ENCODE data around the gene ATP11A. TPM values are rescaled to one million over a fixed set of nuclear protein-coding genes. Genes with fewer than 3 reads are reported as not detected.
A peak's percentile ranks its signal among the peaks of the same experiment; 100 is the strongest.

Gene ATP11A
- polyA plus RNA-seq, 3 donors = 38.4 to 87.7 (median 43.9) TPM

GRCh38 chr13:112887151-112887550, 197.3 kb downstream of the ATP11A start:
- DNase-seq (ENCODE audit: extremely low read depth in 1 of 11, low read depth in 9 of 11, low spot score in 4 of 11) = no peak

GRCh38 chr13:112887557-112887991, 197.7 kb downstream of the ATP11A start:
- DNase-seq (ENCODE audit: extremely low read depth in 1 of 11, low read depth in 9 of 11, low spot score in 4 of 11) = no peak

- no peak for DNase-seq (ENCODE audit: extremely low read depth in 1 of 11, low read depth in 9 of 11, low spot score in 4 of 11)
Observed at GRCh38 chr13:112888238-112889111, 198.6 kb downstream of the ATP11A start.

- DNase-seq (ENCODE audit: extremely low read depth in 1 of 11, low read depth in 9 of 11, low spot score in 4 of 11) = no peak
Observed at GRCh38 chr13:112889351-112890290, 199.8 kb downstream of the ATP11A start.

- no peak for DNase-seq (ENCODE audit: extremely low read depth in 1 of 11, low read depth in 9 of 11, low spot score in 4 of 11)
Observed at GRCh38 chr13:112890316-112891145, 200.7 kb downstream of the ATP11A start.

- DNase-seq (ENCODE audit: extremely low read depth in 1 of 11, low read depth in 9 of 11, low spot score in 4 of 11) = no peak
Observed at GRCh38 chr13:112891477-112892401, 201.9 kb downstream of the ATP11A start.

GRCh38 chr13:112892426-112893206, 202.8 kb downstream of the ATP11A start:
- peak in 3 of 11 donors; percentile 69 to 83 (median 71) for DNase-seq (ENCODE audit: extremely low read depth in 1 of 11, low read depth in 9 of 11, low spot score in 4 of 11)

GRCh38 chr13:112893207-112893569, 203.3 kb downstream of the ATP11A start:
- no peak for DNase-seq (ENCODE audit: extremely low read depth in 1 of 11, low read depth in 9 of 11, low spot score in 4 of 11)

- DNase-seq (ENCODE audit: extremely low read depth in 1 of 11, low read depth in 9 of 11, low spot score in 4 of 11) = peak in 3 of 11 donors; percentile 68 to 81 (median 73)
Observed at GRCh38 chr13:112893570-112894422, 204.0 kb downstream of the ATP11A start.

GRCh38 chr13:112894423-112894672, 204.5 kb downstream of the ATP11A start:
- DNase-seq (ENCODE audit: extremely low read depth in 1 of 11, low read depth in 9 of 11, low spot score in 4 of 11) = no peak

GRCh38 chr13:112894673-112895481, 205.0 kb downstream of the ATP11A start:
- no peak for DNase-seq (ENCODE audit: extremely low read depth in 1 of 11, low read depth in 9 of 11, low spot score in 4 of 11)

GRCh38 chr13:112895521-112896465, 206.0 kb downstream of the ATP11A start:
- no peak for DNase-seq (ENCODE audit: extremely low read depth in 1 of 11, low read depth in 9 of 11, low spot score in 4 of 11)

- no peak for DNase-seq (ENCODE audit: extremely low read depth in 1 of 11, low read depth in 9 of 11, low spot score in 4 of 11)
Observed at GRCh38 chr13:112896736-112897602, 207.1 kb downstream of the ATP11A start.

- DNase-seq (ENCODE audit: extremely low read depth in 1 of 11, low read depth in 9 of 11, low spot score in 4 of 11) = no peak
Observed at GRCh38 chr13:112897603-112897955, 207.7 kb downstream of the ATP11A start.

Measured in renal cortex interstitium (tissue), 11 donors.